Caco-2 (cell line): ENCODE data around the gene CAPN13. TPM values are rescaled to one million over a fixed set of nuclear protein-coding genes. Genes with fewer than 3 reads are reported as not detected.

Source experiments
- BruUV-seq: library from RNA; stranded (reverse); fragments of 400-500 nt; replicated peaks from 2 replicates; lab custom pipeline; 2021; lab: Mats Ljungman, UMichigan
- CTCF ChIA-PET: fragments of 300-600 bp; sonication (Branson Sonifier 250); formaldehyde crosslinking; loops from one replicate; lab custom pipeline; 2022; ENCODE audit warnings: antibody characterized with exemption; lab: Charles Lee
- POLR2A ChIA-PET: fragments of 300-600 bp; sonication (Branson Sonifier 250); formaldehyde crosslinking; loops from one replicate; lab custom pipeline; 2022; ENCODE audit warnings: antibody characterized with exemption; lab: Charles Lee
- DNase-seq, 2 experiments: peaks; one replicate each; pipeline versions ENCODE4 v3.0.0 to v3.0.0-alpha.2; 2020 to 2022
- H3K27me3 ChIP-seq: replicated peaks from 2 replicates; pipeline ENCODE4 v1.6.0; 2011; ENCODE audit warnings: low read length; ENCODE audit not compliant: control insufficient read depth, insufficient read depth
- H3K36me3 ChIP-seq: 2 replicates; pipeline ENCODE4 v1.5.1; 2011; ENCODE audit warnings: low read length; ENCODE audit not compliant: control insufficient read depth, insufficient read depth
- H3K4me1 ChIP-seq: fragments of 250-450 bp; sonication (Bioruptor Pico); 2 replicates; pipeline ENCODE4 v1.5.1; 2020; ENCODE audit warnings: mild to moderate bottlenecking
- H3K4me3 ChIP-seq: 2 replicates; pipeline ENCODE4 v1.5.1; 2011; ENCODE audit warnings: low read depth, mild to moderate bottlenecking, control low read depth, low read length
- H3K9me3 ChIP-seq: fragments of 250-450 bp; sonication (Bioruptor Pico); 2 replicates; pipeline ENCODE4 v1.5.1; 2020; ENCODE audit warnings: mild to moderate bottlenecking, moderate library complexity
- H3K27ac Mint-ChIP-seq: one replicate; pipeline ENCODE4 v1.8.0; 2022; ENCODE audit warnings: mixed read lengths; ENCODE audit not compliant: unreplicated experiment
- H3K27me3 Mint-ChIP-seq: one replicate; pipeline ENCODE4 v1.8.0; 2022; ENCODE audit warnings: mixed read lengths; ENCODE audit not compliant: insufficient read depth, unreplicated experiment
- H3K36me3 Mint-ChIP-seq: one replicate; pipeline ENCODE4 v1.8.0; 2022; ENCODE audit warnings: mild to moderate bottlenecking, mixed read lengths; ENCODE audit not compliant: insufficient read depth, unreplicated experiment
- H3K4me1 Mint-ChIP-seq: one replicate; pipeline ENCODE4 v1.8.0; 2022; ENCODE audit warnings: low read depth, mixed read lengths; ENCODE audit not compliant: unreplicated experiment
- H3K4me3 Mint-ChIP-seq: one replicate; pipeline ENCODE4 v1.8.0; 2022; ENCODE audit warnings: mild to moderate bottlenecking, moderate library complexity, mixed read lengths; ENCODE audit not compliant: unreplicated experiment
- H3K9me3 Mint-ChIP-seq: one replicate; pipeline ENCODE4 v1.8.0; 2022; ENCODE audit warnings: mixed read lengths; ENCODE audit not compliant: unreplicated experiment
- intact Hi-C: fragments of 100-400 bp; cut with micrococcal nuclease; formaldehyde crosslinking; loops from one replicate; pipeline ENCODE4 v1.10.0; 2022; ENCODE audit not compliant: unreplicated experiment
- total RNA-seq: library from RNA; stranded (reverse); gene quantifications from 2 replicates; pipeline ENCODE4 v1.2.3, GENCODE V29; 2022
- TF ChIP-seq, protein P1 (sequence below), 2 experiments: fragments of 200-600 bp in 1 of 2; IDR thresholded peaks; 1 replicate in 1 of 2; 2 replicates in 1 of 2; pipeline versions ENCODE4 v1.5.1 to v1.8.0; 2011 to 2022; ENCODE audit warnings: antibody characterized with exemption in 1 of 2, control low read depth in 1 of 2, inconsistent platforms in 1 of 2, low read depth in 1 of 2, low read length in 1 of 2, mild to moderate bottlenecking in 1 of 2, moderate library complexity in 1 of 2; ENCODE audit not compliant: insufficient read depth in 1 of 2, severe bottlenecking in 1 of 2, unreplicated experiment in 1 of 2

The CAPN13 gene
- total RNA-seq, 1 experiment from 2014 or later, result 2.1 TPM

DNA sequence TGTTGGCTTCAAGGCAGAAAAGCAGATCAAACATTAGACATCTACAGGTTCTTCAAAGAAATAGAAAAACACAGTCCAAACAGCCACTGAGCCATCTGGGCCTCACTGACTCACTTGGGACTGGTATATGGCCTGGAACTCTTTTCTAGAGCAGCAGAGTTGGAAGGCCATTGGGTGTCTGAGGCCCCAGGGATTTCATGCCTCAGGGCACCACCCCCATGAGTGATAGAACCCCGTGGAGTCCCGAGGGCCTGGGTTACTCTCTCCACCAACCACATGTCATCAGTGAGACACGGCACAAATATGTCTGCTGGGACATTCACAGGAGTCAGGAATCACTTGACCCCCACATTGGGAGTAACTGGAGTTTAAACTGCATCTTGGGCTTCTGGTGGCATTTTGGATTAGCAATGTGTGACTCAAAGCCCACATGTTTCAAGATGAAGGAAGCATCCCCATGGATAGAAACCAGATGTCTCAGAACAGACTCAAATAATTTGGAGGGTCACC, 44.0 kb downstream of the CAPN13 start:
- ChIA-PET POLR2A (no interaction called here), CTCF (no interaction called here)
- H3K4me3 Mint-ChIP-seq, result no peak overlapping the region
- H3K36me3 Mint-ChIP-seq, result no peaks in the 10 kb centered on the region
- intact Hi-C loops, result no loop called here
- H3K4me3 ChIP-seq, result no peak overlapping the region
- no peak overlapping the region for H3K27ac Mint-ChIP-seq
- H3K9me3 ChIP-seq, result no peaks in the 10 kb centered on the region
- peaks cover 5% of the 10 kb centered on the region for H3K27me3 Mint-ChIP-seq
- H3K4me1 Mint-ChIP-seq, result no peaks in the 10 kb centered on the region
- no TSS peak for BruUV-seq
- no peaks in the 10 kb centered on the region for H3K9me3 Mint-ChIP-seq
- TF ChIP-seq, protein P1, sequence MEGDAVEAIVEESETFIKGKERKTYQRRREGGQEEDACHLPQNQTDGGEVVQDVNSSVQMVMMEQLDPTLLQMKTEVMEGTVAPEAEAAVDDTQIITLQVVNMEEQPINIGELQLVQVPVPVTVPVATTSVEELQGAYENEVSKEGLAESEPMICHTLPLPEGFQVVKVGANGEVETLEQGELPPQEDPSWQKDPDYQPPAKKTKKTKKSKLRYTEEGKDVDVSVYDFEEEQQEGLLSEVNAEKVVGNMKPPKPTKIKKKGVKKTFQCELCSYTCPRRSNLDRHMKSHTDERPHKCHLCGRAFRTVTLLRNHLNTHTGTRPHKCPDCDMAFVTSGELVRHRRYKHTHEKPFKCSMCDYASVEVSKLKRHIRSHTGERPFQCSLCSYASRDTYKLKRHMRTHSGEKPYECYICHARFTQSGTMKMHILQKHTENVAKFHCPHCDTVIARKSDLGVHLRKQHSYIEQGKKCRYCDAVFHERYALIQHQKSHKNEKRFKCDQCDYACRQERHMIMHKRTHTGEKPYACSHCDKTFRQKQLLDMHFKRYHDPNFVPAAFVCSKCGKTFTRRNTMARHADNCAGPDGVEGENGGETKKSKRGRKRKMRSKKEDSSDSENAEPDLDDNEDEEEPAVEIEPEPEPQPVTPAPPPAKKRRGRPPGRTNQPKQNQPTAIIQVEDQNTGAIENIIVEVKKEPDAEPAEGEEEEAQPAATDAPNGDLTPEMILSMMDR (IDR thresholded peaks at IDR 0.05; ENCODE audit: insufficient read depth in 1 of 2, low read depth in 1 of 2, low read length in 1 of 2, severe bottlenecking in 1 of 2, unreplicated experiment in 1 of 2), result no peak
- DNase-seq, result no peak
- H3K4me1 ChIP-seq, result no peaks in the 10 kb centered on the region
- H3K36me3 ChIP-seq, result no peaks in the 10 kb centered on the region
- H3K27me3 ChIP-seq, result no peaks in the 10 kb centered on the region

DNA sequence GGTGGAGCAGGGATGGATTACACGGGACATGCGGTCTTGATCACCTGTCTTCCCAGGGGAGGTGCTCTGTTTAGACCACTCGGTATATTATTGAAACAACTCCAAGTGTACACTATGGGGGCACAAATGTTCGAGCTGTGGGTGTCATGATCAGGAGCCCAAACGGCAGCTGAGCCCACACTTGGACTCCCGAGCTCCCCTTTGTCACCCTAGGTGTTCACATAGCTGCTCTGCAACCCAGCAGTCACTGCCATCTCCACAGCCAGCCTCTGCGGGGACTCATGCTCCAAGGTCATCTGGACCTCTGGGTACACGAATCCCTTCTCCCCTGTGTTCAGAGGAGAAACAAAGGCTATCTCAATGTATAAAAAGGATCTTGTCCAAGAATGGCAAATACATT, 46.0 kb downstream of the CAPN13 start:
- Mint-ChIP-seq H3K4me1 (peaks cover 3% of the 10 kb centered on the region), H3K27me3 (peaks cover 5% of the 10 kb centered on the region), H3K27ac (no peak overlapping the region), H3K36me3 (no peaks in the 10 kb centered on the region), H3K4me3 (no peak overlapping the region), H3K9me3 (no peaks in the 10 kb centered on the region)
- no peaks in the 10 kb centered on the region for H3K27me3 ChIP-seq
- intact Hi-C loops, result no loop called here
- no peak for DNase-seq
- H3K4me1 ChIP-seq, result no peaks in the 10 kb centered on the region
- no TSS peak for BruUV-seq
- no peaks in the 10 kb centered on the region for H3K36me3 ChIP-seq
- TF ChIP-seq, protein P1 (IDR thresholded peaks at IDR 0.05; ENCODE audit: insufficient read depth in 1 of 2, low read depth in 1 of 2, low read length in 1 of 2, severe bottlenecking in 1 of 2, unreplicated experiment in 1 of 2), result no peak
- POLR2A ChIA-PET, result no interaction called here
- no peaks in the 10 kb centered on the region for H3K9me3 ChIP-seq
- CTCF ChIA-PET, result no interaction called here
- no peak overlapping the region for H3K4me3 ChIP-seq

DNA sequence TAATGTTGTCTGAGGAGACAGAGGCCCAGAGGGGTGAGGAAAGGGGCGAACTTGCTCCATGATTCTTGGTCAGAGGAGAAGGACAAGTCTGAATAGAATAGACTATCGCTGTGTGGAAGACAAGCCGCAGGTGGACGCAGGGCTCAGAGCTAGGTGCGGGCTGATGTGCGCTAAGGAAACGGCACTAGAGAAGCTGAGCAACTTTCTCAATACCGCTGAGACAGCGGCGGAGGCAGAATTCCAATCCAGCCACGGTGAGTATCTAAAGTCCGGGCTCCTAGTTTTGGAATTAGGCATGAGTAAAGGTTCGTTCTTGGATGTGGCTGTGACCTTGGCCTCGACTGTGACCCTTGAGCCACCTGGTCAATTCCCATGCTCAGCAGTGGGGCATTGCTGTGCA, 47.8 kb downstream of the CAPN13 start:
- POLR2A ChIA-PET, result no interaction called here
- BruUV-seq, result no TSS peak
- intact Hi-C loops, result no loop called here
- peaks cover 7% of the 10 kb centered on the region for H3K4me1 Mint-ChIP-seq
- TF ChIP-seq, protein P1 (IDR thresholded peaks at IDR 0.05; ENCODE audit: insufficient read depth in 1 of 2, low read depth in 1 of 2, low read length in 1 of 2, severe bottlenecking in 1 of 2, unreplicated experiment in 1 of 2), result no peak
- Histone ChIP-seq H3K4me3 (no peak overlapping the region), H3K4me1 (no peaks in the 10 kb centered on the region), H3K9me3 (no peaks in the 10 kb centered on the region), H3K36me3 (no peaks in the 10 kb centered on the region), H3K27me3 (no peaks in the 10 kb centered on the region)
- no peak overlapping the region for H3K4me3 Mint-ChIP-seq
- no peak for DNase-seq
- no peaks in the 10 kb centered on the region for H3K36me3 Mint-ChIP-seq
- no peaks in the 10 kb centered on the region for H3K9me3 Mint-ChIP-seq
- peaks cover 5% of the 10 kb centered on the region for H3K27me3 Mint-ChIP-seq
- CTCF ChIA-PET, result no interaction called here
- no peak overlapping the region for H3K27ac Mint-ChIP-seq
